Tibial nerve (tissue), 3 donors: ENCODE measurements around the gene IPO4.

Source experiments
- CTCF ChIP-seq, 5 experiments: fragments of 200-600 bp in 3 of 5; fragments of 450-650 bp in 2 of 5; sonication (generic) in 3 of 5; IDR thresholded peaks; one replicate each; pipeline ENCODE4 v1.5.1; 2016 to 2019; ENCODE audit warnings: antibody characterized with exemption in 5 of 5, mild to moderate bottlenecking in 3 of 5, moderate library complexity in 2 of 5
- POLR2A ChIP-seq, 2 donors: fragments of 450-650 bp; IDR thresholded peaks; one replicate each; pipeline ENCODE4 v1.6.1; 2017; ENCODE audit warnings: antibody characterized with exemption in 2 of 2, mild to moderate bottlenecking in 2 of 2, moderate library complexity in 2 of 2

GRCh38 chr14:24156840-24157239 lies 31.8 kb downstream of the IPO4 start:
- TF ChIP-seq CTCF (IDR thresholded peaks at IDR 0.05), result no peak
- TF ChIP-seq POLR2A (IDR thresholded peaks at IDR 0.05), result no peak
